Activated T-helper 2 cell treated with anti-CD3 and anti-CD28 coated beads, Interferon-gamma antibody, Interleukin-2, Interleukin-4, amounts not matched to agents 10 μg/mL and 5 μg/mL and 100 μg/mL, durations not matched to agents 14 hours and 24 hours and 36 hours (primary cell): ENCODE results near the gene KCNT2. TPM values are rescaled to one million over a fixed set of nuclear protein-coding genes. Genes with fewer than 3 reads are reported as not detected.

Experiments used
- DNase-seq: peaks from one replicate; pipeline ENCODE4 v3.0.0; 2021; ENCODE audit warnings: low spot score
- H3K27ac Mint-ChIP-seq: one replicate; pipeline ENCODE4 v1.8.0; 2021; ENCODE audit warnings: mixed read lengths
- H3K27me3 Mint-ChIP-seq: one replicate; pipeline ENCODE4 v1.8.0; 2021; ENCODE audit warnings: low read depth, mixed read lengths
- H3K36me3 Mint-ChIP-seq: one replicate; pipeline ENCODE4 v1.8.0; 2021; ENCODE audit warnings: low read depth, mixed read lengths
- H3K4me1 Mint-ChIP-seq: one replicate; pipeline ENCODE4 v1.8.0; 2021; ENCODE audit warnings: low read depth, mixed read lengths
- H3K4me3 Mint-ChIP-seq: one replicate; pipeline ENCODE4 v1.8.0; 2021; ENCODE audit warnings: low read depth, mild to moderate bottlenecking, moderate library complexity, mixed read lengths
- H3K9me3 Mint-ChIP-seq: one replicate; pipeline ENCODE4 v1.8.0; 2021; ENCODE audit warnings: mixed read lengths
- intact Hi-C: fragments of 100-400 bp; cut with micrococcal nuclease; formaldehyde crosslinking; loops from one replicate; pipeline ENCODE4 v1.15.1; 2023
- total RNA-seq: library from RNA; stranded (reverse); gene quantifications from 2 replicates; pipeline ENCODE4 v1.2.3, GENCODE V29; 2022

KCNT2 gene
- total RNA-seq, 1 donor from 2014 or later = not detected

- Mint-ChIP-seq H3K9me3 (no peaks in the 10 kb centered on the region), H3K27me3 (no peaks in the 10 kb centered on the region), H3K27ac (no peak overlapping the region), H3K4me3 (no peak overlapping the region), H3K4me1 (no peaks in the 10 kb centered on the region), H3K36me3 (no peaks in the 10 kb centered on the region)
- intact Hi-C loops = no loop called here
- DNase-seq = no peak
Observed at GRCh38 chr1:196393282-196393681, 215.0 kb downstream of the KCNT2 start.

GRCh38 chr1:196387766-196388165, 220.5 kb downstream of the KCNT2 start:
- intact Hi-C loops = no loop called here
- DNase-seq = no peak
- Mint-ChIP-seq H3K4me1 (no peaks in the 10 kb centered on the region), H3K27ac (no peak overlapping the region), H3K36me3 (no peaks in the 10 kb centered on the region), H3K9me3 (no peaks in the 10 kb centered on the region), H3K4me3 (no peak overlapping the region), H3K27me3 (no peaks in the 10 kb centered on the region)

GRCh38 chr1:196385109-196385508, 223.1 kb downstream of the KCNT2 start:
- no peak overlapping the region for H3K4me3 Mint-ChIP-seq
- H3K36me3 Mint-ChIP-seq = no peaks in the 10 kb centered on the region
- H3K4me1 Mint-ChIP-seq = no peaks in the 10 kb centered on the region
- intact Hi-C loops = no loop called here
- H3K27me3 Mint-ChIP-seq = no peaks in the 10 kb centered on the region
- H3K27ac Mint-ChIP-seq = no peak overlapping the region
- H3K9me3 Mint-ChIP-seq = no peaks in the 10 kb centered on the region
- no peak for DNase-seq

GRCh38 chr1:196382383-196382782, 225.9 kb downstream of the KCNT2 start:
- no peaks in the 10 kb centered on the region for H3K36me3 Mint-ChIP-seq
- no peaks in the 10 kb centered on the region for H3K4me1 Mint-ChIP-seq
- H3K4me3 Mint-ChIP-seq = no peak overlapping the region
- no peak overlapping the region for H3K27ac Mint-ChIP-seq
- H3K27me3 Mint-ChIP-seq = no peaks in the 10 kb centered on the region
- intact Hi-C loops = no loop called here
- DNase-seq = no peak
- H3K9me3 Mint-ChIP-seq = no peaks in the 10 kb centered on the region

- Mint-ChIP-seq H3K36me3 (no peaks in the 10 kb centered on the region), H3K27ac (no peak overlapping the region), H3K4me3 (no peak overlapping the region), H3K9me3 (no peaks in the 10 kb centered on the region), H3K4me1 (no peaks in the 10 kb centered on the region), H3K27me3 (no peaks in the 10 kb centered on the region)
- intact Hi-C loops = no loop called here
- DNase-seq = no peak
Observed at GRCh38 chr1:196381544-196381943, 226.7 kb downstream of the KCNT2 start.

- intact Hi-C loops = no loop called here
- no peak overlapping the region for H3K27ac Mint-ChIP-seq
- no peaks in the 10 kb centered on the region for H3K27me3 Mint-ChIP-seq
- H3K36me3 Mint-ChIP-seq = no peaks in the 10 kb centered on the region
- H3K4me1 Mint-ChIP-seq = no peaks in the 10 kb centered on the region
- no peak overlapping the region for H3K4me3 Mint-ChIP-seq
- no peak for DNase-seq
- H3K9me3 Mint-ChIP-seq = no peaks in the 10 kb centered on the region
Observed at GRCh38 chr1:196380316-196380715, 227.9 kb downstream of the KCNT2 start.

GRCh38 chr1:196377811-196378210, 230.4 kb downstream of the KCNT2 start:
- H3K27me3 Mint-ChIP-seq = no peaks in the 10 kb centered on the region
- H3K4me3 Mint-ChIP-seq = no peak overlapping the region
- H3K27ac Mint-ChIP-seq = no peak overlapping the region
- no peaks in the 10 kb centered on the region for H3K9me3 Mint-ChIP-seq
- H3K4me1 Mint-ChIP-seq = no peaks in the 10 kb centered on the region
- DNase-seq = no peak
- H3K36me3 Mint-ChIP-seq = no peaks in the 10 kb centered on the region
- intact Hi-C loops = no loop called here

GRCh38 chr1:196376630-196377328, 231.5 kb downstream of the KCNT2 start:
- H3K27ac Mint-ChIP-seq = no peak overlapping the region
- H3K4me3 Mint-ChIP-seq = no peak overlapping the region
- intact Hi-C loops = no loop called here
- H3K4me1 Mint-ChIP-seq = no peaks in the 10 kb centered on the region
- H3K9me3 Mint-ChIP-seq = no peaks in the 10 kb centered on the region
- no peaks in the 10 kb centered on the region for H3K36me3 Mint-ChIP-seq
- H3K27me3 Mint-ChIP-seq = no peaks in the 10 kb centered on the region
- DNase-seq = no peak

- intact Hi-C loops = loop anchor here (5.0 kb wide), 1 partner anchor 226 kb away; no protein-coding TSS in a partner anchor
- Mint-ChIP-seq H3K4me3 (no peak overlapping the region), H3K9me3 (no peaks in the 10 kb centered on the region), H3K36me3 (no peaks in the 10 kb centered on the region), H3K27ac (no peak overlapping the region), H3K4me1 (no peaks in the 10 kb centered on the region), H3K27me3 (no peaks in the 10 kb centered on the region)
- no peak for DNase-seq
Observed at GRCh38 chr1:196373798-196374197, 234.4 kb downstream of the KCNT2 start.

GRCh38 chr1:196372896-196373536, 235.2 kb downstream of the KCNT2 start:
- Mint-ChIP-seq H3K36me3 (no peaks in the 10 kb centered on the region), H3K9me3 (no peaks in the 10 kb centered on the region), H3K4me1 (no peaks in the 10 kb centered on the region), H3K4me3 (no peak overlapping the region), H3K27me3 (no peaks in the 10 kb centered on the region), H3K27ac (no peak overlapping the region)
- no peak for DNase-seq
- intact Hi-C loops = loop anchor here (5.0 kb wide), 1 partner anchor 226 kb away; no protein-coding TSS in a partner anchor

GRCh38 chr1:196367838-196368237, 240.4 kb downstream of the KCNT2 start:
- no peak overlapping the region for H3K4me3 Mint-ChIP-seq
- no peaks in the 10 kb centered on the region for H3K27me3 Mint-ChIP-seq
- H3K27ac Mint-ChIP-seq = no peak overlapping the region
- intact Hi-C loops = no loop called here
- H3K9me3 Mint-ChIP-seq = no peaks in the 10 kb centered on the region
- no peaks in the 10 kb centered on the region for H3K36me3 Mint-ChIP-seq
- H3K4me1 Mint-ChIP-seq = no peaks in the 10 kb centered on the region
- DNase-seq = no peak

GRCh38 chr1:196366817-196367495, 241.3 kb downstream of the KCNT2 start:
- Mint-ChIP-seq H3K27ac (no peak overlapping the region), H3K27me3 (no peaks in the 10 kb centered on the region), H3K9me3 (no peaks in the 10 kb centered on the region), H3K36me3 (no peaks in the 10 kb centered on the region), H3K4me3 (no peak overlapping the region), H3K4me1 (no peaks in the 10 kb centered on the region)
- no peak for DNase-seq
- intact Hi-C loops = no loop called here

GRCh38 chr1:196361112-196361714, 247.0 kb downstream of the KCNT2 start:
- no peaks in the 10 kb centered on the region for H3K27me3 Mint-ChIP-seq
- no peaks in the 10 kb centered on the region for H3K9me3 Mint-ChIP-seq
- H3K27ac Mint-ChIP-seq = no peak overlapping the region
- no peak for DNase-seq
- H3K4me3 Mint-ChIP-seq = no peak overlapping the region
- no peaks in the 10 kb centered on the region for H3K36me3 Mint-ChIP-seq
- no peaks in the 10 kb centered on the region for H3K4me1 Mint-ChIP-seq
- intact Hi-C loops = no loop called here
